GM18507 (cell line): ENCODE data around the gene DLX2.
A peak's percentile ranks its signal among the peaks of the same experiment; 100 is the strongest.
"Not testable (repeated sequence)": the region's sequence is repeated elsewhere in the genome, so short reads cannot be mapped to it uniquely, and the experiment has no call there.

Source experiments
- DNase-seq: peaks from one replicate; pipeline ENCODE4 v3.0.0; 2011; ENCODE audit warnings: low read depth; ENCODE audit not compliant: insufficient read length; ENCODE audit errors: extremely low spot score
- FAIRE-seq: peaks from 2 replicates; lab custom pipeline; 2011; peaks lifted over from hg19 to GRCh38; lab: Jason Lieb, UNC

DLX2 gene

GRCh38 chr2:172085460-172086159 is 17.1 kb downstream of the DLX2 start, which contains the start of gene DLX1:
Gene DLX1, plus strand, starts transcription at chr2:172085507. Its CDS starts 171 bp downstream, at chr2:172085678.
- FAIRE-seq (peak; percentile 26), DNase-seq (no peak)

GRCh38 chr2:172084645-172085459 is 17.8 kb downstream of the DLX2 start:
- FAIRE-seq = no peak

GRCh38 chr2:172084395-172084644 is 18.4 kb downstream of the DLX2 start:
- FAIRE-seq (no peak), DNase-seq (no peak)

More at GRCh38 chr2:172084645-172085459, 17.8 kb downstream of the DLX2 start:
- DNase-seq = no peak

GRCh38 chr2:172083628-172084394 is 18.9 kb downstream of the DLX2 start:
- DNase-seq (no peak), FAIRE-seq (peak; percentile 9)

DNA sequence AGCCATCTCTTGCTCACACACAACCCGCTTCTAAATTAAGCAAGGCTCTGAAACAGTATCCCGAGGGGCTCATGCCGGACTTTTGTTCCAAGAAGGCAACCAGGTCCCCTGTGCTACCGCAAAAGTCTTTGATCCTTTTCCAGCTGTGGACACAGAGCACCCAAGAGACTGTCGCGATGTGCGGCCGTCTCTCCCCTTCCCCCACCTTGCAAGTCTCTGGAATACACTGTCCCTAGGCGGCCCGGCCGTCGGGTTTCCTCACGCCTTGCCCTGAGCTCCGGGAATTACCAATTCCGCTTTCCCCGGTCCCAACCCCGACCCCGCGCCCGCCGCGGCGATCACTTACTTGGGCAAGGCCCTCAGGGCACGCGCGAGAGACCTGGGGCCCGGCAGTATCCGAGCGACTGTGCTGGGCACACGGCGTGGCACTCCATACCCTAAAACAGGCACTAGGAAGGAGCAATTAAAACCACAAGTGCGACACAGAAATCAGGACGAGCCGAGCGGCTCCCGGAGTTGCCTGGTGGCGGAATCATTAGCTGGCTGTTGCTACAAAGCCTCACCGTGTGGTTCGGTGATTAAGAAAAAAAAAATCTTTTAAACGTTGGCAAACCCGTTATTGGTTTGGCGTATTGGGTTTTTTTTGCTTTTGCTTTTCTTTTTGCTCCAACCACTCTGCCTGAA is 19.6 kb downstream of the DLX2 start:
- no peak for DNase-seq
- no peak for FAIRE-seq

DNA sequence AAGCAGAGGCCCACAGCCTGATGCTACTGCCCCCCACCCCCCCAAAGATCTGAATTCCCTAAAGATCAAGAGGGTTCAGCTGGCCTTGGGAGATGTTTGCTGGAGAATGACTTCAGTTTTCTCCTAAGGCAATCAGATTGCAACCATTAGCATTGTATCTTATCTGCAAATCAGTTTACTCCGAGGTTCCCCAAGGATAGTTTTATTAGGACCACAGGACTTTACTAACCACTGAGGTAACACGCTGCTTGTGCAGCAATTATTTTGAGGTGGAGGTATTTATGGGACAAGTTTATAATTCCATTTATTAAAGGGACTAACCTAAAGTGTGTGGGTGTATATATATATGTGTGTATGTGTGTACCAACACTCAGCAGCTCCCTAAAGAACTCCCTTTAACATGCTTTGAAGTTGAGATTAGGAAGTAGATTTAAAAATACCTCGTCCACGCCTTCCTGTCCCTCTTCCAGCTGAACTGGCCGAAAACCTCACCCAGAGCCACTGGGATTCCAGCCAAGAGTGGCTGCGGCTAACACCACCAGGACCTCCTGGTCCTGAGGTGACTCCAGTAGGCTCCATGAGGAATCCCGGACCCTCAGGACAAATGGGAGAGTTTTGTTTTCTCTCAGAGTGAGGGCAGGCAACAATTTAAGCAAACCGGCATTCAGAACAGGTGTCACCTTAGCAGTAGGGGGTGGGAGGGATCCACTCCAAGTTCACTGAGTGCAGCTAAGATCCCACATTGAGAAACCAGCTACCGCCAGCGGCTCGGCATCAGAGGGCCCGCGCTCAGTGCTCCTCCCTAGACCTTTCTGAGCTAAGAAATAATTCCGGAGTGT is 20.4 kb downstream of the DLX2 start:
- DNase-seq (no peak), FAIRE-seq (no peak)

DNA sequence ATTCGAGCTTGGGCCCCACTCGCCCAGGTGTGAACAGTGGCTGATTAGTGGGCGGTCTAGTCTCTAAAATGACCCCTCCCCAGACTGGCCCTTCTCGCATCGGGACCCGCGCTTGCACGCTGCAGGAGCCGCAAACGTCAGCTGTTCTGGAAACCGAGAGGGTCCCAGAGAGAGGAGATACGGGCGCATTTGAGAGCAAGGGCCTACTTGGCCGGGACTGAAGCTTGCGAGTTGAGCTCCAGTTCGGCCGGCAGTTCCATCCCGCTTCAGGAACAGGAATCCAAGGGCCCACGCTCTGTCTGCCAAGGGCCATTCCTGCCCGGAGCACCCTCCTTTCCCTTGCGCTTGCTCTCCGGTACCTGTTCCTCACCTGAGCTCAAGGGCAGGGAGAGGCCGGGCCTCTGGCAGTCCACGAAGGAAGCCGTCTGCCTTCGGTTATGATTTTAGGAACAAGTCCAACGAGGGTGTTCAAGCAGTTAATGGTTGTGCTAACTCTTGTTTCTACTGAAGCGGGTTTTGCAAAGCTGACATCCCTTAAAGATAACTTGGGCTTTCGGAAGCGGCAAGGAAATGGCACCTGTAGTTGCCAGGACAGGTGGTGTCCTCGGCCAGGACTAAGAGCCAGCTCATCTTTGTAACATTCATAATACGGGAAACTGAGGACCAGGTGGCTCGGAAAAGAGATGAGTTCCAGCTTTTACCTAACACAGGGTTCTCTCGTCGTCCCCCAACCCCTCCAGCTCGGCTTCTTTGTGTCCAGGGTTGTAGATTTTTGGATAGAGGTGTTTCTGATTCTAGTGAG is 21.3 kb downstream of the DLX2 start:
- FAIRE-seq = no peak

GRCh38 chr2:172080641-172081220 is 22.0 kb downstream of the DLX2 start:
- DNase-seq (no peak), FAIRE-seq (no peak)

More for the DNA sequence above, 21.3 kb downstream of the DLX2 start:
- no peak for DNase-seq

DNA sequence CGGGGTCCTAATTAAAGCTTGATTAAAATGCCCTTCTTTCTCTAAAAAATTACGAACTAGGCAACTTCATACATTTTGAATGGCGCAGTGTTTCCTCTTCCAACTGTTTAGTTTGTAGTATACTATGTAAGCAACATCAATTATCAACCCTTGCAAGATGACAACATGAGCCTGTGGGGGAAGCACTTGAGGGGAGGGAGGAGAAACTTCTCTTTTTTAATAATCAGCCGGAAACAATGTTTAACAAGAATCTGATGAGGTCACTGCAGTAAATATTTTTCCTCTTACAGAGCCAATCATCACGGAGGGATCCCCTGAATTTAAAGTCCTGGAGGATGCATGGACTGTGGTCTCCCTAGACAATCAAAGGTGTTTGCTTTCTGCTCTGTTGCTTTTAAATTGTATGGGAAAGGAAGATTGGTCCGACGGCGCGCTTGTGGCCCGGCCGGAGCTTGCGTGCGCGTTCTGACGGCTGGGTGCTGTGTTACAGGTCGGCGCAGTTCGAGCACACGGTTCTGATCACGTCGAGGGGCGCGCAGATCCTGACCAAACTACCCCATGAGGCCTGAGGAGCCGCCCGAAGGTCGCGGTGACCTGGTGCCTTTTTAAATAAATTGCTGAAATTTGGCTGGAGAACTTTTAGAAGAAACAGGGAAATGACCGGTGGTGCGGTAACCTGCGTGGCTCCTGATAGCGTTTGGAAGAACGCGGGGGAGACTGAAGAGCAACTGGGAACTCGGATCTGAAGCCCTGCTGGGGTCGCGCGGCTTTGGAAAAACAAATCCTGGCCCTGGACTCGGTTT is 22.7 kb downstream of the DLX2 start:
- no peak for DNase-seq
- no peak for FAIRE-seq

- FAIRE-seq (no peak), DNase-seq (no peak)
Measured at GRCh38 chr2:172079416-172079815, 23.3 kb downstream of the DLX2 start.

GRCh38 chr2:172074254-172074653 is 28.4 kb downstream of the DLX2 start:
- DNase-seq (no peak), FAIRE-seq (no peak)

DNA sequence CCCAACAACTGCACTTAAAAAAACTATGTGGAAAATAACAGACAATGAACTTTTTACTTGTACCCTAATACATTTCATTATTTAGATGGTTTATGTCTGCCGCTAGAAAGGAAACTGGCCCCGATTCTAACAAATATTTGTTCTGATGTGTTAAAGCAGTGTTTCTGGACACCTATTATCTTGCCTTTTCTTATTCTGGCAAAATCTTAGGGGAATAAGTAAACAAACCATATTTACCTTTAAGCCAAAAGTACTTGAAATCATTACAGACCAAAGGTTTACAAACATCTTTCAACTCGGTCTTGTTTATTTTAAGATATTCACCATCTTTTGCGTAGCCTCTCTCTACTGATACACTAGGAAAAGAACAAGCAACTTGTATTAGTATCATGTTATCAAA is 29.2 kb downstream of the DLX2 start:
- FAIRE-seq (no peak), DNase-seq (no peak)

DNA sequence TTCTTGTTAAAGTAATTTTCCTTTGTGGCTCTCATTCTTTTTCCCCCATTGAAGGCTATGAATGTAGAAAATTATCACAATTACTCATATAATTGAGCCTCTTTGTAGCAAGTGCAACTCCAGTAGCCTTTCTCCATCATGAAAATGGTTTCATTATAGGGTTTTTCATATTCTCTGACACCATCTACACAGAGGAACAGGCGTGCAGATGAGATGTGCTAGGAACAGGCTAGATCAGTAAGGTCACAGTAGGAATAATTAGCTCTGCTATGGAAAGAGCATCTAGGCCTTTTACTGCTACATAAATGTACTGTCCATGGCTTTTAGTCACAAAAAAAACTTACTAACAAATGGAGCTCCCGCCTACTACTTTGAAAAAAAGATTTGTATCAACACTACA is 30.0 kb downstream of the DLX2 start:
- FAIRE-seq = no peak

GRCh38 chr2:172072303-172072702 is 30.4 kb downstream of the DLX2 start:
- DNase-seq (no peak), FAIRE-seq (no peak)

More for the DNA sequence above, 30.0 kb downstream of the DLX2 start:
- DNase-seq = no peak

- DNase-seq (no peak), FAIRE-seq (no peak)
Measured at GRCh38 chr2:172070936-172071335, 31.8 kb downstream of the DLX2 start.

DNA sequence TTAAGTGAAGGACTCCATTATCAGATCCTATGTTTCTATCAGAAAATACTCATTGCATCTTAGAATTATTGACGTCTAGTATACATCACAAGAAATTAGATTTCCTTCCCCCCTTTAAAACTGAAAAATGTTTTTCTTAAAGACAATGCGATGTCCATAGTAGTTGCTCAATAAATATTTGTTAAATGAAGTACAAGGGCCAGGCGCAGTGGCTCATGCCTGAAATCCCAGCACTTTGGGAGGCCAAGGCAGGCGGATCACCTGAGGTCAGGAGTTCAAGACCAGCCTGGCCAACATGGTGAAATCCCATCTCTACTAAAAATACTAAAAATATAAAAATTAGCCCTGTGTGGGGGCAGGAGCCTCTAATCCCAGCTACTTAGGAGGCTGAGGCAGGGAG is 34.8 kb downstream of the DLX2 start:
- not testable (repeated sequence) for FAIRE-seq, DNase-seq

DNA sequence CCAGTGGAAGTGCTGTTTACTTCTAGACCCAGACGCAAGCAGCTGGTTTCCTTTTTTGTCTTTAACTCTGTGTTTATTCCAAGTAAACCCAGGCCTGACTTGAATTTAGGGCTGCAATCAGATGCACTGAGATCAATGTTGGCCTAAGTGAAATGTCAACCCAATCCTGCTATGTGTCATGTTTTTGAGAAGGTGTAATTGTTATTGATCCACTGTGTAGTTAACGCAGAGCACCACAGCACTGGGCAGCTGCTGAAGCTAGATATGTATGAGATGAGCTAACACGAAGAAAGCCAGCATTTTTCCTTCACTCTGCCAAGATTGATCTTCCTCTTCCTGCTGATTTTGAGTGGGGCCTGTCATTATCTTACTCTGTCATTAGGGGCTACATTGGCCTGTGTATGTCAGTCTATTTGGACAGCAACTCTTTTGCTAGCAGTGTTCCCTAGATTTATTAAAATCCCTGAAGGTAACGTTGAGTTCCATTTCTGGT is 36.3 kb downstream of the DLX2 start:
- FAIRE-seq (peak; percentile 47), DNase-seq (no peak)
